ENCODE results near the gene NOD1. TPM values are rescaled to one million over a fixed set of nuclear protein-coding genes. Genes with fewer than 3 reads are reported as not detected.
"Not testable (repeated sequence)": the region's sequence is repeated elsewhere in the genome, so short reads cannot be mapped to it uniquely, and the experiment has no call there.

NOD1 gene
- total RNA-seq, 1 donor = 3.9 TPM

DNA sequence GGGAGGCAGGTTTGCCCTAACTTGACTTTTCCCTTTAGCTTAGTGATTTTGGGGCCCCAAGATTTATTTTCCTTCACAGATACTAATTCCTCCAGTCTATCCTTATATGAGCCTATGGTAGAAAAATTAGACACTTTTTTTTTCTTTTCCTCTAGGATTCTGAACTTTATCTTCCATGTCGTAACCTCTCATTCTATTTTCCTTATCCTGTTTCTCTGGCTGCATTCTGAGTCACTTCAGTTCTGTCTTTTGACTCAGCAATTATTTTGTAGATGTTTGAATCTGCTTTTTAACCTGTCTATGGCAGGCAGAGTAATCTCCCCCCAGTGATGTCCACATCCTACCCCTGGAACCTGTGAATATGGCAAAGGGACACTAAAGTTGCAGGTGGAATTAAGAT, 7.1 kb upstream of the NOD1 start:
- TF ChIP-seq CTCF (IDR thresholded peaks at IDR 0.05; ENCODE audit: insufficient read depth, low read depth, low read length) = no peak
- H3K4me3 ChIP-seq (ENCODE audit: low read depth, low read length) = no peak overlapping the region
- no peak for DNase-seq (ENCODE audit: low read depth)

- not testable (repeated sequence) for H3K4me3 ChIP-seq (ENCODE audit: low read depth, low read length); DNase-seq (ENCODE audit: low read depth)
These were observed 2.8 kb upstream of the NOD1 start for GRCh38 chr7:30481416-30481815.

GRCh38 chr7:30479202-30480120, 877 bp upstream of the NOD1 start:
- peak; percentile 77 for DNase-seq (ENCODE audit: low read depth)
- TF ChIP-seq CTCF (IDR thresholded peaks at IDR 0.05; ENCODE audit: insufficient read depth, low read depth, low read length) = no peak
- H3K4me3 ChIP-seq (ENCODE audit: low read depth, low read length) = peak overlapping the region; percentile 80

DNA sequence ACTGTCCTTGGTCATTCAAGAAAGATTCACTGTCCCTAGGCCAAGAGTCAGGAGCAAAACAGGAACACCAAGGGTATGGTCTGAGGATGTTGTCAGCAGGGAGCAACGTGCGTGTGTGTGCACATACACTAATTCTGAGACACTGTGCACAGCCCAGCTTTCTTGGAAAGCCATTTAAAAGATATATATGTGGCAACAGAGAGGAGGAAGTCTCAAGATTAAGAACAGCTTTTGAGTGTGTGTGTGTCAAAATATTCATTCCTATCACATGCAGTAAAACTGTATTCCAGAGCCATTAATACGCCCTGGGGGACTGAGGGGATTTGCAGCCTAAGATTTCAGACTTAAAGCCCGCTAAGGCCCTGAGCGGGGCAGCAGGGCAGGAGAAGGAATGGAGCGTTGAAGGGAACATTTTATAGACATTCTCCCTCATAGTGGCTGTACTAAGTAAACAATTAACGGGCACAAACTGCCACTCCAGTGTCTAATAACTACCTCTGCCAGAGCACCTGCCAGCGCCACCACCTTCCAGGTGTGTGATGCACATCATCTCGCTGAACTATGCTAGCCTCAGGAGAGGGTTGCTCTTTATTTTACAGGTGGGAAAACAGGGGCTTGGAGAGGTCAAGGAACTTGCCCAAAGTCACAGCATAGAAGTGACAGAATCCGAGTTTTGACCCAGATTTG, 2.0 kb downstream of the NOD1 start:
- H3K4me3 ChIP-seq (ENCODE audit: low read depth, low read length) = peak overlapping the region; percentile 10
- TF ChIP-seq CTCF (IDR thresholded peaks at IDR 0.05; ENCODE audit: insufficient read depth, low read depth, low read length) = no peak
- DNase-seq (ENCODE audit: low read depth) = peak; percentile 75

DNA sequence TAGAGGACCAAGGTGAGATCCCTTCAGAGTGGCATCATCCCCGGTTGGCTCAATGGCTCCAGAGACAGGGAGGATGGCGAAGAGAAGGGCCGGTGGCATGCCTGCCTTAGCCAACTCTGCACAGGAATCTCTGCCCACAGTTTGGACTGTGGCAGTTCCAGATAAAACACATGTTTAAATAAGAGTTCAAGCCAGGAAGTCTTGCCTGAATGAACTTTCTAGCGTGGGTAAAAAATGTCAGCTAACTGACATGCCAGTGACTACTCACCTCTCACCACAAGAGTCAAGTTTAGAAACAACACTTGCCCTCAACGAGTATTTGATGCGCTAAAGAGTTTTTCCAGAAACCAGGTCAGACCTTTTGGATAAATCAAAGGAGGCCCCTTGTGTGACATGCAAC, 3.0 kb downstream of the NOD1 start:
- no peak overlapping the region for H3K4me3 ChIP-seq (ENCODE audit: low read depth, low read length)
- TF ChIP-seq CTCF (IDR thresholded peaks at IDR 0.05; ENCODE audit: insufficient read depth, low read depth, low read length) = no peak
- DNase-seq (ENCODE audit: low read depth) = no peak

- H3K4me3 ChIP-seq (ENCODE audit: low read depth, low read length) = no peak overlapping the region
- no peak for TF ChIP-seq CTCF (IDR thresholded peaks at IDR 0.05; ENCODE audit: insufficient read depth, low read depth, low read length)
- DNase-seq (ENCODE audit: low read depth) = peak; percentile 80
These were observed 3.7 kb downstream of the NOD1 start for GRCh38 chr7:30474893-30475292.

GRCh38 chr7:30474485-30474884, 4.1 kb downstream of the NOD1 start:
- no peak overlapping the region for H3K4me3 ChIP-seq (ENCODE audit: low read depth, low read length)
- no peak for TF ChIP-seq CTCF (IDR thresholded peaks at IDR 0.05; ENCODE audit: insufficient read depth, low read depth, low read length)
- DNase-seq (ENCODE audit: low read depth) = no peak
